Ureter (tissue), 1 donor: ENCODE measurements around the gene BRD7. TPM values are rescaled to one million over a fixed set of nuclear protein-coding genes. Genes with fewer than 3 reads are reported as not detected.
"Not testable (repeated sequence)": the region's sequence is repeated elsewhere in the genome, so short reads cannot be mapped to it uniquely, and the experiment has no call there.

Source experiments
- DNase-seq: peaks from one replicate; pipeline ENCODE4 v3.0.0-alpha.2; 2020; ENCODE audit warnings: low spot score
- total RNA-seq: library from RNA; stranded (reverse); gene quantifications from one replicate; pipeline ENCODE4 v1.2.4, GENCODE V29; 2023
- donor health status: DM: yes; HTN: yes; CAD: no.

Gene BRD7
- total RNA-seq, 1 donor from 2014 or later, result 63.7 TPM

DNA sequence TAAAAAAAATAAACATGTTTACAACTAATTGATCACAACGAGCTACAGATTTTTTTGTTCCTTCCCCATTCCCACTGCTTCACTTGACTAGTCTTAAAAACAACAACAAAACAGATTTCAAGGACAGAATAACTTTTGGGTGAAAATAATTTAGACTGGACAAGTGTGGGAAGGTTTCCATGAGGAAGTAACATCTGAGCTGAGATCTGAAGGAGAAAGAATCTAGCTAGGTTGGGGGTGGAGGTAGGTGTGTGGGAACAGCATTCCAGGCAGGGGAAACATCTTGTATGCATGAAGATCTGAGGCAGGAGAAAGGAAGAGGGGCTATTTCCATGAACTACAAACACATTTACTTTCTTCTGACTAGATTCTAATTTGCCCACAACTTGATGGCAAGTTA, 9.2 kb downstream of the BRD7 start:
- no peak for DNase-seq

DNA sequence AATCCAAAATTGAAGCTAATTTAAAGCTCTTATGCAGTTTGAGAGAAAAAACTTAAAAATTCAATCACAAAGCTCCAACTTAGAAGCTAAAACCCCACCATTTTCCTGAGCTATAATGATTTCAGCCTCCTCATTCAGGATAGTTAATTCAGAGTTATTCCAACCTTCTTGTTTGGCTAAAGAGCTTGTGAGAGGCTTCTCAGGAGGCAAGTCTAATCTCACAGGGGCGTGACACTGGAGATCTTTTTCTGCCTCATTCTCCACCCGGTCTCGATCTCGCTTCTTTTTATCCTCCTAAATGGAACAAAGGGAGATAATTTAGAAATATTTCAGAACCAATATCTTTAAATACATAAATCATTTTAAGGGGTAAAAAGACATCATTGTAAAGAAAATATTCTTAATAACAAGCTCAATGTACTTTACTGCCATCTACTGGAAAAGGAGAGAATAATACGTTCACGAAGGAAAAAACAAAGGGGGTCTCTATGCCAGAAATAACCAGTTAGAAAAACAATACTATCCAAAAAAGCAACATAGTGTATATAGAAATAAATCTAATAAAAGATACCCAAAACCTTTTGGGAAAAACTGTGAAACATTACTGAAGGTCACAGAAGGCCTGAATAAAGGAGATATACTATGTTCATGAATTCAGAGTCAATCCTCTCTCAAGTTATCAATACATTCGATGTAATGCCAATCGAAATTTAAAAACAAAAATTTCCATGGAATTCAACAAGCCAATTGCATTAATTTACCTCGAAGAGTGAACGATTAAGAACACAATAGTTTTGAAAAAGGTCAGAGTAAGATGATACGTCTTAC, 13.9 kb downstream of the BRD7 start:
- DNase-seq, result no peak

DNA sequence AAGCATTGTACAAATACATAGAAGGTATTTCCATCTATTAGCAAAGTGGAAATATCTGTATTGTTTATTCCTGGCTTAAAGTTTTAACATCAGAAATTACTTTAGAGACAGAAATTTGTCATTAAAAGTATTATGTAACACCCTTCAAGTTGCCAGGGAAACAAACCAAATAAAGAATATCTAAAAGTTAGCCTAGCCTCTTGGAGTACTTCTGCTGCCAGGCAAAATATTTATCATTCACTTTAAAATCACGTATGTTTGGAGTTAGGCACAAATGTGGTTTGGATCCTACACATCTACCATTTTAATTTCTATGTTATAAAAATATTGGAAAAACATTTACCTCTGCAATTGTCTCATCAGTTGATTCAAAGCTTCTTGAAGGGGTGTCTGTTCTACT, 14.7 kb downstream of the BRD7 start:
- no peak for DNase-seq

DNA sequence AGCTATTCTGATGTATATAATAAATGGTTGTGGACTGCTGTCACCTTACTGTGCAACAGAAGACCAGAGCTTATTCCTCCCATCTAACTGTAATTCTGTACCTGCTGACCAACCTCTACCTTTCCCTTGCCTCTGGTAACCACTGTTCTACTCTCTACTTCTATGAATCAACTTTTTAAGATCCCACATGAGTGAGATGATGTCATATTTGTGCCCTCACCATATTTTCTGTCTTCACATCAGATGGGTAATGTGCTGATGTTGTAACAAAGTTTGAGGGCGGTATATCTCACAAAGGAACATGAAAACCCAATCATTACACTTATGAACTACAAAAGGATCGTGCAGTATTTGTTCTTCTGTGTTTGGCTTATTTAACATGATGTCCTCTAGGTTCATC, 16.8 kb downstream of the BRD7 start:
- no peak for DNase-seq

DNA sequence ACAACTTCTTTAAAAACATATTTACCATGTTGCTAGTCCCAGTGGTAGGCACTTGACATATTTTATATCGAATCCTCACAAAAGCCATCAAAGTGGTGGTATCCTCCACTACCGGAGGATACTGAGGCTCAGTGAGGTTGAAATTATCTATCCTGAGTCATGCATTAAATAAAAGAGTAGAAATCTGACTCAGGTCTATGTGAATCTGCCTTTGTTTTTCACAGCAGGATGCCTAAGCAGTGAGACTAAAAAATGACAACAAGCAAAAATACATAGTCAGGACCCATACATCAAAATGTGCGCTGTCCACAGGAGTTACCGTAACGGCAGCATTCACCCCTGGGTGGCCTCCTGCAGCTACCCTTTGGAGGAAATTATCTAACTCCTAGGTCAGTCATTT, 17.7 kb downstream of the BRD7 start:
- no peak for DNase-seq

DNA sequence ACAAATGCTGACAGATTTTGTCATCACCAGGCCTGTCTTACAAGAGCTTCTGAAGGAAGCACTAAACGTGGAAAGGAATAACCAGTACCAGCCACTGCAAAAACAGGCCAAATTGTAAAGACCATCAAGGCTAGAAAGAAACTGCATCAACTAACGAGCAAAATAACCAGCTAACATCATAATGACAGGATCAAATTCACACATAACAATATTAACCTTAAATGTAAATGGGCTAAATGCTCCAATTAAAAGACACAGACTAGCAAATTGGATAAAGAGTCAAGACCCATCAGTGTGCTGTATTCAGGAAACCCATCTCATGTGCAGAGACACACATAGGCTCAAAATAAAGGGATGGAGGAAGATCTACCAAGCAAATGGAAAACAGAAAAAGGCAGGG, 23.6 kb downstream of the BRD7 start:
- DNase-seq, result not testable (repeated sequence)

DNA sequence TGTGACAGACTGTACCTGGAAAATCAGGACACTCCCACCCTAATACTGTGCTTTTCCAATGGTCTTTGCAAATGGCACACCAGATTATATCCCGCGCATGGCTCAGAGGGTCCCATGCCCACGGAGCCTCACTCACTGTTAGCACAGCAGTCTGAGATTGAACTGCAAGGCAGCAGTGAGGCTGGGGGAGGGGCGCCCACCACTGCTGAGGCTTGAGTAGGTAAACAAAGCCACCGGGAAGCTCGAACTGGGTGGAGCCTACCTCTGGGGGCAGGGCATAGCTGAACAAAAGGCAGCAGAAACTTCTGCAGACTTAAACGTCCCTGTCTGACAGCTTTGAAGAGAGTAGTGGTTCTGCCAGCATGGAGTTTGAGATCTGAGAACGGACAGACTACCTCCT, 25.2 kb downstream of the BRD7 start:
- DNase-seq, result not testable (repeated sequence)

DNA sequence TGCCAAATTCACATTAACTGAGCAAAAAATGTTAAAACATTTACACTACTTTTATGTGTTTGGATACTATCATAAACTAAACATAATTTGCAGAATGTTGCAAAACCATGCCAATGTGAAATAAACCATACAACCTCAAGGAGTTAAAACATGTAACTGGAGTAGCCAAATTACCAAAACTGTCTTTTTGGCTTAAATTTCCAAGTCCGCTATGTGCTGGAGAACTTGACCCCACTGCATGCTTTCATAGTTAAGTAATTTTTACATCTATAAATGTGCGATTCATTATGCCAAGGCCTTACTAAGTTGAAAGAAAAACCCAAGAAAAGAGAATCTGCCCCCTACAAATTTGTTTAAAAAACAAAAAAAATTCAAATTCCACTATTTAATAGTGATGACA, 28.2 kb downstream of the BRD7 start:
- DNase-seq, result no peak

DNA sequence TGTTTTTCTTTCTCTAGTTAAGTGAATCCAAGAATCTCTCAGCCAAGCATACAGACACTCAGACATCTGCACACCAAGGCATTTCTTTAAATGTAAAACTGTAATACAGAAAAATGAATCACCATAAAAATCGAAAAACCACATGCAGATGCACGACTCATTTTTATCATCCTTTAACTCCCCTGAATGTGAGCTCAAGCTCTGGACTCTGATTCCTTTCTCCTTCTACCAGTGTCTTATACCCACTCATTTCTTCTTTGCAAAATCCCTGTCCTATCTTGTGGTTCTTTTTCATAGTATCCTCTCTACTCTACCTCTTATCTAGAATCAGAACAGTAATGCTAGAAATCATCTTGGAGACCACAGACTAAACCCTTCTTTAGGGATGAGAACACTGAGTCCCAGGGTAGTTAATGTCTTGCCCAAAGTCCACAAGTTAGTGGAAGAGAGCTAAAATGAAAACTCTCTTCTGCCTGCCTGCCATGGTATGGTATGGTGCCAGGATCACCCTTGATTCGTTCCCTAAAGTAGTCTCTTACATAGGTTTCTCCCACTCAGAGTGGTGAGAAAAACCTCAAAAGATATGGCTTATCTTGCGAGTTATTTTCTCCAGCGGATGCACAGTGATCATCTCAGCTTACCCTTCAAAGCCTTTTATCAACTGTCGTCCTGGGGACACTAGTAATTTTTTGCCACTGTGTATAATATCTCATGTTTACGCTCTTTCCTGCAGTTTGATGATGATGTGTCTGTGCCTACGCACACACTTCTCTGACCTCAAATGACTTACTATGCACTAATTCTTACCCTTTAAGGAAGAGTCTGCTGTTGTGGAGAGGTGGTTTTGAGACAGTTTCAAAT, 30.2 kb downstream of the BRD7 start:
- no peak for DNase-seq

DNA sequence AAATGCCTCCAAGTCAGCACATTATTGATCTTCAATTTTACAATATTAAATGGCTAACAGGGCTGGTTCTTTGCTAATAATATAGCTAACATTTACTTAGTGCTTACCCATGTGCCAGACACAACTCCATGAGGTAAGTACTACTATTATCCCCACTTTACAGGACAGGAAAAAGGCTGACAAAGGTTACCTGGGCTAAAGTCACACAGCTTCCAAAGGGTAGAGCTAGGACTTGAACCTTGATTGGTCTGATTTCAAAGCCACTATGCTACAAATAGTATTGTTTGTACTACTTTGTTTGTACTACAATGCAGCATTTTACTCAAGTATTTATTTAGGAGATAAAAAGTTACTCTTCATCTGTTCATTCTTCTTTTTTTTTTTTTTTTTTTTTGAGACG, 31.9 kb downstream of the BRD7 start:
- no peak for DNase-seq

DNA sequence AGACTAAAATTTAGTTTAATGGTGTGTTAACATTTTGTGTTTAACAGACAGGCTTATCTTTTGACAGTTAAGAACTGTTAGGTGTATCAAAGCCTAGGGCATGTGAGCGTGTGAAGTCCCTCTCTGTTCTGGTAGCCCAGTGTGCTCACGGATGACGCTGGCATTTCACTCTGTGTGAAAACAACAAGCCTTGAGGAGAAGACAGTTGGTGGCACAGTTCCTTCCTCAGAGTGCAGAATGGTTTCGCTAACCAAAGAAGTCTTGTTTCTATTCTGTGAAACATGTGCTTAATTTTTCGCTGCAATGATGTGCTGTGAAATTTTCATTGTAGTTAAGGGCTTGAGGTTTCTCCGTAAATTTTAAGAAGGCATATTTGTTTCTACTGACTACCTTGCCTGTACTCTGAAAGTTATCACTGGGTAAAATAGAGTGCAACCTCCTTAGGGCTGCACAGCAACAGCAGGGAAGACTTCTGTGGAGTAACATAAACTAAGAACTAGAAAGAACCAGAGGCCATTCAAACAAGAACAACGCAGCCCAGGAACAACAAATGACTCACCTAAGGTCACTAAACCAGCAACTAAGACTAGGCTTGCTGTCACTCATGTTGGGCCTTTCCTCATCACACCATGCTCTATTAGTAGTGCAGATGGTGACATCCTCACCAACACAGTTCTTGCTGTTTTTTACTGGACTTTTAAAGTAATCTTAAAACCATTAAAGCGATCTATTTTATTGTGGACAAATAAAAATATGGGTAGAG, 33.4 kb downstream of the BRD7 start:
- DNase-seq, result no peak

DNA sequence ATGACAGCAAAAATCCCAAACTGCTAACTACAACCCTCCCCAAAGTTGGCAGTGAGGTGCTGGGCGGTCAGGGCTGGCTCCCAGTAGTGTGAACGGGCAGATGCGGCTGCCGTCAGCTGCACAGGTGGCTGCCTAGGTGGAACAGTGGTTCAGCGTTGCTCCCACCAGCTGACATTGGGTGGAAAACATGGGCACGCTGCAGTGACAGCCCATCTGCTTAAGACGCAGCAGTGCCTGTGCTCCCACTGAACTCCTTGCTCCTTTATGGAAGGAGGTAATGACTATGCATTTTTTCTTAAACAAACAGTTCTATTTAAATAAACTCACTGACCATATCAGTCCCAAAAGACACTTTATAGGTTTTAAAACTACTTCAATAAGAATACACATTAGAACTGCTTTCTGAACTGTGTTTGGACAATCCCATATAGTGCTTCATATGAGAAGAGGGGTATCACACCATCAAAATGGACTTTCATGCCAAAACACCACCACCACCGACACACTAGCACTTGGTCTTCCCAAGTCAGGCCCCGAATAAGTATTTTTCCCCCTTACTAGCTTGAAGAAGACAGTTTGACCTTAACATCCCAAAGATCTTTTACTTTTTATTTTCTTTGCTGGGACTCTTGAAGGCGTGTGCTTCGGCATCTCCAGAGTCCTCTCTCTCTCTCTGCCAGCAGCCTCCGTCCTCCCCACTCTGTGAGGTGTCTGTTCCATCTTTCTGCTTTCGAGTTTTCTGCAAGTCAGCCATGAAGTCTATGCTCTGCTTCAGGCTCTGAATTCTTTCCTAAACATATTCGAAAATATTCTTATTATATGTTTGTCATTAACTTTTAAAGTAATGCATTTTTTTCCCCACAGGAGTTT, 34.4 kb downstream of the BRD7 start:
- no peak for DNase-seq

DNA sequence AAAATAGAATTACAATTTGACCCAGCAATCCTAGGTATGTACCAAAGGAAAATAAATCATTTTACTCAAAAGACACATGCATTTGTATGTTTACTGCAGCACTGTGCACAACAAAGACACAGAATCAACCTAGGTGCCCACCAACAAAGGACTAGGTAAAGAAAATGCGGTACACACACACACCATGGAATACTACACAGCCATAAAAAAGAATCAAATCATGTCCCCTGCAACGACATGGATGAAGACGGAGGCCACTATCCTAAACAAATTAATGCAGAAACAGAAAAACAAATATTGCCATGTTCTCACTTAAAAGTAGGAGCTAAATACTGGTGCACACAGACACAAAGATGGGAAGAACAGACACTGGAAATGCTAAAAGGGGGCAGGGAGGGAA, 36.2 kb downstream of the BRD7 start:
- DNase-seq, result no peak

DNA sequence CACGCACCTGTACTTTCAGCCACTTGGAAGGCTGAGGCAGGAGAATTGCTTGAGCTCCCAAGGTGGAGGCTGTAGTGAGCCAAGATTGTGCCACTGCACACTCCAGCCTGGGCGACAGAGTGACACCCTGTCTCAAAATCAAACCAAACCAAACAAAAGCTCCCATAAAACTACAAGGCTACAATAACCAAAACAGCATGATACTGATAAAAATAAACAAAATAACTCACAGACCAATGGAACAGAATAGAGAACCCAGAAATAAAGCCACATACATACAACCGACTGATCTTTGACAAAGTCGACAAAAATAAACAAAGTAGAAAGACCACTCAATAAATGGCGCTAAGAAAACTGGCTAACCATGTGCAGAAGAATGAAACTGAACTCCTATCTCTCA, 37.2 kb downstream of the BRD7 start:
- no peak for DNase-seq

DNA sequence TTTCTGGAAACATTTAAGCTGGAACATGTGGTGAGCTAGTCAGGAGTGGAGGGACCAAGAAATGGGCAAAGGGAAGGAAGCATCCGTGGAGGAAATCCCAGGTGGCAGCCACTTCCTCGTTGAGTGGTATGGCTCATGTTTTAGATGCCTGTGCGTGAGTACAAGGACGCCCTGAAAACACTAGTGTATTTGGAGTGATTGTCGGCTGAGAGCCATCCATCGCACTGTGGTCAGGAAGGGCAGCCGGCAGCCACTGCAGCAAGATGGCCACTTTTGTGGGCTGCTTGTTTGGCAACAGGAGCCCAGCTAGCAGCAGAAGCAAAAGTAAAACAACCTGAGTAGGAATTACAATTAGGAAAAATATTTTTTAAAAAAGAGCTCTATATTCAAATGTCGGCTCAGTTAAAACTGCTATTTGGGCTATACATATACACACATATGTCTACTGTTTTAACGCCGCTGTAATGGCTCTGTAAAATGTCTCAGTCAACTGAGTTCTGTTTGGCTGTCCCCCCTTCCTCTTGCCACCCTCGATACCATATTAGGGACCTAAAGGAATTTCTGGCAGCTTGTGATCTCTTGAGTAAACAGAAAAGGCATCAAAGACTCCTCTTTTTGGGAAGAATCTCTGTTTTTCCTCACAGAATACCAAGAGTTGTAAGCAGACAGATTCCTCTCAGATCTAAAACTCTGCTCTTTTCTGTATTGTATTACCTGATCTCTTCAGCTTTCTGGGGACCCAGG, 39.2 kb downstream of the BRD7 start:
- DNase-seq, result no peak

DNA sequence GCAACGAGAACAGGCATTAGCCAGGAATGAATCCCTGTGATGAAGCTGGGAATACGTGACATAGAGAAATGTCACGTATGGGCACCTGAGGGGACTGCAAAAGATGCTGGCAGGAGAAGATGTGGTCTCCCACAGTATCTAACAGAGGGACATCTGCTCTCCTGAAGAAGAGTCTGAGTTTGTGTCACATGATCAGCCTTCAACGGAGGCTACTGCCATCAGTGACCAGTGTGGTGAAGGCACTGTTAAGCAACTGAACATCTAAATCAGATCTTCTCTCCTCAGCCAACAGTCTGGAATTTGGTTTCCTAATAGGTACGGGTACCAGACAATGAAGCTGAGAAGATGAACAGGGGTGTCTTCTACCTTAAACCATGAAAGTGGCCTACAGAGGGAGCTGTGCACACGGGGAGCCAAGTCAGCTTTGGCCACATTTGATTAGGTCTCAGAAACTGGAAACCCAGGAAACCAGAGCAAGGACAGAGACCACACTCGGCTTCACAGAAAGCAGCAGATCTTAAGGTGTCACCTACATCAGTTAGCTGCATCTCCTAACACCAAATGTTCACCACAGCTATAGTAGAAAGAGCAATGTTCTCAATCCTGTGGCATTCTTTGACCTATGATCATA, 41.8 kb downstream of the BRD7 start:
- no peak for DNase-seq

DNA sequence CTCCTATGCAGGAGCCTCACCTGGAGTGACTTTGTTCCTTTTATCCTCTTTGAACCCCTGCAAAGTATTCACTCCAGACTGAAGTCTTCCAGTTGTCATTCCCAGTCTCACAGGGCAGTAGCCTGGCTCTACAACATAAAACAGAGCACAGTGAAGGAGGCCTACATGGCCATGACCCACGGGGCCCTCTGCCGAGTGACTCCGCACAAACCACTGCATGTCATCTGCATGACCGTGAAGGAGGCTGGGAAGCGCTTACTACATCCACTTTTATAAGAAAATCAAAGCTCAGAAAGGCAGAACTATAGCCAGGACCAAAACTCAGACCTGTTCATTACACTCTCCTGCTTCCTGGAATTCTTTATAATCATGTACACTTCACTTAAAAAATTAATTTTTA, 42.5 kb downstream of the BRD7 start:
- DNase-seq, result no peak

DNA sequence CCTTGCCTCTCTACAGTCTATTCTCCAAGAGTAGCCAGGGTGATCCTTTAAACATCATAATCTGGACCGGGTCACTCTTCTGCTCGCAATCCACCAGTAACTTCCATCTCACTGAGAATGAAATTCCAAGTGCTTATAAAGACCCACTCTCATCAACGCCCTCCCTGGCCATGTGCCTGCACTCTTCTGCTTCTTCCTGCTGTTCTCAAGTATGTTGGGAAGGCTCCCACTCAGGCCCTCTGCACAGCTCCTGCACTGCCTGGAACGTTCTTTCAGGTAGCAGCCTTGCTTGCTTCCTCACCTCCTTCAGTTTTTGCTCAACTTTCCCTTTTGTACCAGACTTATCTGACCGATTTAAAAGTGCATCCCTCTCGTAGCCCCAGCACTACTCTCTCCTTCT, 44.4 kb downstream of the BRD7 start:
- DNase-seq, result no peak

DNA sequence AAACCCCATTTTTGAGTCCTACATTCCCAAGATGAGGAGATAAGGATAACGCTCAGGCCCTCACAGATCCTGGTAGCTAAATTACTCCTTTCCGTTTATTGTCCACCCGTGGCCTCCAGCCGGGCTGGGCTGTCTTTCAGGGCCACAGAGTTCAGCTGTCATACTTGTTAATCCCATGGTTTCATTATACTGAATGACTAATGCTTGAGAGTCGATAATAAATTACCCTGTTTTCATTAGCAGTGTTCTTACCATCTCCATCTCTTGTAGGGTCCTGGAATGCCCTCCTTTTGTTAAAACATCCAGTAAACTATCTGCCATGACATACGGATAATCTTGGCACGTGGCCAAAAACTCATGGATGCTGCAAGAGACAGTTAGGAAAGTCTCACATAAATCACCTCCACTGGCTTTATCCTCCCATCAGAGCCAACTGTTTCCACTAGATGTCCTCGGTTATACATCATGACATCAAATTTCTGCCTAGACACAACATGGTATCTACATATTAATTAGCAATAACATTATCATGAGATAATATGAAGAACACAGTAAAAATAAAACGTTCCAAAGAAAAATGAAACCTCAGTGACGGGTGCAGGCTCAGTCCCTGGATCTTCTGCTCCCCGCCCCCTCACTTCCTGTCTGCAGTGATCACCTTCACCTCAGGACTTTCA, 45.3 kb downstream of the BRD7 start:
- no peak for DNase-seq

DNA sequence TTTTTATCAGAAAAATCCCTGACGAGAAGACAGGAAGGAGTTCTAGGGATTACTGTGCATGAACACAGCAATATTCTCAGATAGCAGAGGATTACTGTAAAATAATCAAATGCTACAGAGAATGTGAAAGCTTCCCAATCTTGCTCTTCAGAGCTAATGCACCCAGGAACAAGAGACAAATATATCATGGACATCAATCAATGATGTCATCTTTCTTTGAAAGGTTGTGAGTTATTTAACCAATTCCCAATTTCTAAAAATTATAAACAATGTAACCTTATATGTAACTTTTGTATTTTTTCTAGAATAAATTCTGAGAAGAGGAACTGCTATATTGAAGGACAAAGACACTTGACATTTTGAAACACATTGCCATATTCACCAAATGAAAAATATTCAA, 46.5 kb downstream of the BRD7 start:
- no peak for DNase-seq
